ENCODE measurements around the gene ADAM22. TPM values are rescaled to one million over a fixed set of nuclear protein-coding genes. Genes with fewer than 3 reads are reported as not detected.

ADAM22 gene
- total RNA-seq, 1 experiment from 2014 or later = 10.0 TPM

GRCh38 chr7:87959336-87959735 lies 25.3 kb downstream of the ADAM22 start:
- no peak overlapping the region for H3K27ac ChIP-seq (ENCODE audit: low read depth, low read length)
- no peaks in the 10 kb centered on the region for H3K79me2 ChIP-seq (ENCODE audit: insufficient read depth, low read length)
- no peaks in the 10 kb centered on the region for H4K20me1 ChIP-seq (ENCODE audit: insufficient read depth)
- ChIA-PET POLR2A (no interaction called here), CTCF (no interaction called here), RAD21 (ENCODE audit: low non-redundant PET in 1 of 2, low total read pairs in 2 of 2, uncharacterized antibody in 2 of 2, unreplicated experiment in 2 of 2) (no interaction called here)
- no peak for TF ChIP-seq ELF1 (IDR thresholded peaks at IDR 0.05; ENCODE audit: borderline replicate concordance, low read depth)
- TF ChIP-seq POLR2AphosphoS5 (IDR thresholded peaks at IDR 0.05; ENCODE audit: low read depth, low read length) = no peak
- no peak for TF ChIP-seq TCF7L2 (IDR thresholded peaks at IDR 0.05; ENCODE audit: borderline replicate concordance, extremely low read depth, insufficient read depth, insufficient read length)
- H3K36me3 ChIP-seq (ENCODE audit: control insufficient read depth in 1 of 2, insufficient read depth in 2 of 2, low read length in 2 of 2) = no peaks in the 10 kb centered on the region
- no peak overlapping the region for H3K4me2 ChIP-seq (ENCODE audit: low read length)
- DNase-seq (ENCODE audit: low read depth, low spot score) (no peak), ATAC-seq (no peak)
- intact Hi-C loops (cut with micrococcal nuclease) = no loop called here
- H2AFZ ChIP-seq (ENCODE audit: low read depth, low read length, poor library complexity, severe bottlenecking) = no peak overlapping the region
- H3K9me3 ChIP-seq (ENCODE audit: control insufficient read depth in 1 of 2, insufficient read depth in 1 of 2, low read depth in 1 of 2, low read length in 2 of 2) = no peaks in the 10 kb centered on the region
- H3K4me1 ChIP-seq (ENCODE audit: control insufficient read depth in 1 of 2, insufficient read depth in 2 of 2, low read length in 2 of 2) = no peaks in the 10 kb centered on the region
- no peak overlapping the region for H3K9ac ChIP-seq (ENCODE audit: low read length)
- BruUV-seq (replicated peaks) = no TSS peak
- H3K27me3 ChIP-seq (ENCODE audit: insufficient read depth, low read length) = no peaks in the 10 kb centered on the region
- H3K9me2 ChIP-seq (ENCODE audit: insufficient read depth) = no peaks in the 10 kb centered on the region
- H3K4me3 ChIP-seq (replicated peaks in 1 of 2; ENCODE audit: low read depth in 1 of 2, low read length in 2 of 2) = no peak overlapping the region

GRCh38 chr7:87960239-87960638 lies 26.2 kb downstream of the ADAM22 start:
- Histone ChIP-seq H3K4me3 (replicated peaks in 1 of 2; ENCODE audit: low read depth in 1 of 2, low read length in 2 of 2) (no peak overlapping the region), H3K27ac (ENCODE audit: low read depth, low read length) (no peak overlapping the region), H3K36me3 (ENCODE audit: control insufficient read depth in 1 of 2, insufficient read depth in 2 of 2, low read length in 2 of 2) (no peaks in the 10 kb centered on the region), H3K79me2 (ENCODE audit: insufficient read depth, low read length) (no peaks in the 10 kb centered on the region), H2AFZ (ENCODE audit: low read depth, low read length, poor library complexity, severe bottlenecking) (no peak overlapping the region), H3K27me3 (ENCODE audit: insufficient read depth, low read length) (no peaks in the 10 kb centered on the region), H3K4me2 (ENCODE audit: low read length) (no peak overlapping the region), H4K20me1 (ENCODE audit: insufficient read depth) (no peaks in the 10 kb centered on the region), H3K9ac (ENCODE audit: low read length) (no peak overlapping the region), H3K9me2 (ENCODE audit: insufficient read depth) (no peaks in the 10 kb centered on the region), H3K4me1 (ENCODE audit: control insufficient read depth in 1 of 2, insufficient read depth in 2 of 2, low read length in 2 of 2) (no peaks in the 10 kb centered on the region), H3K9me3 (ENCODE audit: control insufficient read depth in 1 of 2, insufficient read depth in 1 of 2, low read depth in 1 of 2, low read length in 2 of 2) (no peaks in the 10 kb centered on the region)
- ChIA-PET CTCF (no interaction called here), POLR2A (no interaction called here), RAD21 (ENCODE audit: low non-redundant PET in 1 of 2, low total read pairs in 2 of 2, uncharacterized antibody in 2 of 2, unreplicated experiment in 2 of 2) (no interaction called here)
- ATAC-seq = no peak
- intact Hi-C loops (cut with micrococcal nuclease) = no loop called here
- TF ChIP-seq JUND (IDR thresholded peaks at IDR 0.05) (no peak), TCF7L2 (IDR thresholded peaks at IDR 0.05; ENCODE audit: borderline replicate concordance, extremely low read depth, insufficient read depth, insufficient read length) (no peak), ATF3 (IDR thresholded peaks at IDR 0.05) (no peak), SIN3A (IDR thresholded peaks at IDR 0.05; ENCODE audit: low read depth) (no peak), FOSL1 (IDR thresholded peaks at IDR 0.05; ENCODE audit: low read depth) (no peak), POLR2A (IDR thresholded peaks at IDR 0.05; ENCODE audit: borderline replicate concordance, extremely low read depth, insufficient read depth, insufficient read length) (no peak), SP1 (IDR thresholded peaks at IDR 0.05; ENCODE audit: low read depth) (no peak), RAD21 (IDR thresholded peaks at IDR 0.05; ENCODE audit: low read depth) (no peak), CBX3 (IDR thresholded peaks at IDR 0.05; ENCODE audit: low read depth) (no peak), EZH2 (IDR thresholded peaks at IDR 0.05) (no peak), EGR1 (IDR thresholded peaks at IDR 0.05; ENCODE audit: low read depth) (no peak), YY1 (IDR thresholded peaks at IDR 0.05; ENCODE audit: extremely low read depth, insufficient replicate concordance, low read depth, low read length) (no peak), MAX (IDR thresholded peaks at IDR 0.05) (no peak), CTCF (IDR thresholded peaks at IDR 0.05 in 2 of 3, conservative IDR thresholded peaks at IDR 0.05 in 1 of 3; ENCODE audit: borderline replicate concordance in 1 of 3, insufficient read depth in 1 of 3, low read depth in 2 of 3, low read length in 2 of 3) (no peak), CEBPB (IDR thresholded peaks at IDR 0.05; ENCODE audit: low read depth) (no peak), ELF1 (IDR thresholded peaks at IDR 0.05; ENCODE audit: borderline replicate concordance, low read depth) (no peak), POLR2AphosphoS5 (IDR thresholded peaks at IDR 0.05; ENCODE audit: low read depth, low read length) (no peak)
- no TSS peak for BruUV-seq (replicated peaks)
- no peak for DNase-seq (ENCODE audit: low read depth, low spot score)
